ENCODE data around the gene ZDHHC5.
A peak's percentile ranks its signal among the peaks of the same experiment; 100 is the strongest.

Gene ZDHHC5

DNA sequence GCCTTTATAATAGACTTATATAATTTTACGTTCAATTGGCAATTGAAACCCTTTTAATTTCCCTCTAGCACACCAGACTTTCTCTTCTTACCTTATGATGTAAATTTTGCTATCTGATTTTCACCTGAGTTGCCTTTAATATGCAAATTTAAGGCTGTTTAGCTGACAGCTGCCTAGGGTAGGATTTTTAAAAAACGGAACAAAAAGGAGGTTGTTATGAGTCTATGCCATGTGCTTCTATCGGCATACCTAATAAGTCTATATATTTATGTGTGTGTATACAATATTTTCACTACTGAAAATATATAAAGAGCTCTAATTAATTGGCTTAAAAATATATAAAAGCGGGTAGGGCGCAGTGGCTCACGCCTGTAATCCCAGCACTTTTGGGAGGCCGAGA is 61.6 kb downstream of the ZDHHC5 start:
- DNase-seq (ENCODE audit: low read depth in 2 of 2): no peak

GRCh38 chr11:57732661-57733060 is 64.7 kb downstream of the ZDHHC5 start:
- DNase-seq (ENCODE audit: low read depth in 2 of 2): no peak

GRCh38 chr11:57735619-57736298 is 67.8 kb downstream of the ZDHHC5 start:
- DNase-seq (ENCODE audit: low read depth in 2 of 2): no peak

DNA sequence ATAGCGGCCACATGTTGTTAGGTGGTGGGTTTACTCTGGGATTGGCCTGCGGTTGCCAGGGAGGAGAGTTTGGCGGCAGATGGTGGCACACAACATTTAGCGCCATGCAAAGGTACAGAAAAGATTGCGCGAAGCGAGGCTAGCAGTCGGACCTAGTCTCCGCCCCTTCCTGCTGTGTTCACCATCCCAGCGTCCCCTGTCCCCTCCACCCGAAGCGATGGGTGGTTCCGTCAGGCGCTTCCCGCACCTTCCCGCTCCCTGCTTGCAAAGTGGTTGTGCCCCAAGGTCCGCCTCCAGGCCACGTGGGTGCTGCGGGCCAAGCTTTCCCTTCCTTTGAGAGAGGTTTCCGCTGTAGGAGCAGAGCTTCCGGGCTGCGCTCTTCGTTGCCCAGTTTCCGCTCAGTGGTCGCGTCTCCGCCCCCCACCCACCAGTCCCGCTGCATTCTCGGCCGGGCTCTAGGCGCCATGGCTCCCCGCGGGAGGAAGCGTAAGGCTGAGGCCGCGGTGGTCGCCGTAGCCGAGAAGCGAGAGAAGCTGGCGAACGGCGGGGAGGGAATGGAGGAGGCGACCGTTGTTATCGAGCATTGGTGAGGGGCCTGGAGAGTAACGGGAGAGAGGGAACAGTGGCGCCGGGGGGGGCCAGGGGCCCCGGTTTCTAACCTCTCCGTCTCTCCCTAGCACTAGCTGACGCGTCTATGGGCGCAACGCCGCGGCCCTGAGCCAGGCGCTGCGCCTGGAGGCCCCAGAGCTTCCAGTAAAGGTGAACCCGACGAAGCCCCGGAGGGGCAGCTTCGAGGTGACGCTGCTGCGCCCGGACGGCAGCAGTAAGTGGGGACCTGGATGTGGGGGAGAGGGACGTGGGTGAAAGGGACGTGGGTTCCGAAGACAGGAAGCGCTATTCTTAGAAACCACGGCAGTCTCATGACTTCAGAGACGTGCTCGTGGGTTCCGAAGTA is 73.5 kb downstream of the ZDHHC5 start, which contains the start of gene SELENOH:
Gene SELENOH, plus strand, starts transcription at position 360 of the 955 bp plus-strand sequence. Its CDS starts 105 bp downstream, at position 465.
- peak; percentile 84 to 88 for DNase-seq (ENCODE audit: low read depth in 2 of 2)

DNA sequence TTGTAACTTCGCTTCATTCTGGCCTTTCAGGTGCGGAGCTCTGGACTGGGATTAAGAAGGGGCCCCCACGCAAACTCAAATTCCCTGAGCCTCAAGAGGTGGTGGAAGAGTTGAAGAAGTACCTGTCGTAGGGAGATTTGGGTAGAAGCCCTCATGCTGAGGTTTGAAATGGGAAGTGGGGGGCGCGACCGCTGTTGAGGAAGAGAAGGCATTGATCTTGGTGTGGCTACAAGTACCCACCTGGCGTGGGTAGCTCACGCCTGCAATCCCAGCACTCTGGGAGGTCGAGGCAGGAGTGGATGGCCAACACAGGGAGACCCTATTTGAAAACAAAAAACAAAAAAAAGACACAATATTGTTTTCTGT is 74.2 kb downstream of the ZDHHC5 start:
- DNase-seq (ENCODE audit: low read depth in 2 of 2): no peak

DNA sequence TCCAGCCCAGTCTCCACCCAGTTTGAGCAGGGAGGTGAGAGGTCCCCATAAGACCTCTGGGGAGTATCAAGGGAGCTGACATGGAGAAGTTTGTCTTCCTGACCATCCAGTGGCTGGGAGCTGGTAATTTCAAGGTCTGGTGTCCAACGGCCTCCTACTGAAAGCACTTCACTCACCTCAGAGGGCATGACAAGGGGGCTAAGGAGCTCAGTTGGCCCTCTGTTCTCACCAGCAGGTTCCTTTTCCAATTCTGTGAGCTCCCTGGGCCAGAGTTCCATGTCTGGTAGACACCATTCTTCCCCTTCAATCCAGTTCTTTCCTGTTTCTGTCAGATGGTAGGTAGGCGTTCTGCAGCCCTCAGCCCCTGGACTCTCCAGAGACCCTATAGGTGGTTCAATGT is 76.4 kb downstream of the ZDHHC5 start:
- no peak for DNase-seq (ENCODE audit: low read depth in 2 of 2)

- DNase-seq (ENCODE audit: low read depth in 2 of 2): no peak
These were observed 77.3 kb downstream of the ZDHHC5 start for GRCh38 chr11:57745206-57745605.

DNA sequence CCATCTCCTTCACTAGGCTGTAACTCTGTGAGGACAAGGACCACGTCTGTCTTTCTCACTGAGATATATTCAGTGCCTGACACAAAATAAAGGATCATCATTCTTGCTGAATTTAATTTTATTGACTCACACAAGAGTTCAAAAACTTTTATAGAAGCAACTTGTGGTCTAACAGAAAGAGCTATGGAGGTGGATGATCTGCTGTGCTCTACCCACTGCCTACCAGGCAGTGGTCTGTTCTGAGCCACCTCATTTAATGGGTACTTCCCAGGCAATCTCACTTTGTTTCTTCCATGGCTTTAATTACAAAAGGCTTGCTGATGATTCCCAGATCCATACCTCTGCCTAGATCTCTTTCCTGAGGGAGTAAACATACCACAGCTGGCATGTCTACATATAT is 79.0 kb downstream of the ZDHHC5 start:
- no peak for DNase-seq (ENCODE audit: low read depth in 2 of 2)

All from activated CD8-positive, alpha-beta memory T cell treated with anti-CD3 and anti-CD28 coated beads for 4 hours (primary cell).